HCT116 (cell line): ENCODE data around the gene EGFL6. TPM values are rescaled to one million over a fixed set of nuclear protein-coding genes. Genes with fewer than 3 reads are reported as not detected.

ENCODE experiments used
- ATAC-seq: fragments of 200-7000 bp; cut with Tn5 transposase; 2 replicates; pipeline ENCODE4 v1.9.1; 2020; ENCODE audit warnings: mild to moderate bottlenecking, moderate library complexity
- BruUV-seq: library from RNA; stranded (reverse); fragments of 400-500 nt; replicated peaks from 2 replicates; lab custom pipeline; 2021; lab: Mats Ljungman, UMichigan
- CTCF ChIA-PET: fragments of 300-600 bp; sonication (Branson Sonifier 250); formaldehyde crosslinking; loops from one replicate; lab custom pipeline; 2021; ENCODE audit warnings: antibody characterized with exemption; lab: Charles Lee
- POLR2A ChIA-PET: fragments of 300-600, 350-600 bp; sonication (Branson Sonifier 250); formaldehyde crosslinking; loops from one replicate; lab custom pipeline; 2021; ENCODE audit warnings: antibody characterized with exemption; lab: Charles Lee
- RAD21 ChIA-PET, 2 experiments: fragments of 300-600 bp; sonication (Branson Sonifier 250); formaldehyde crosslinking; loops; one replicate each; lab custom pipeline; 2023; ENCODE audit warnings: low total read pairs in 2 of 2; ENCODE audit not compliant: uncharacterized antibody in 2 of 2, unreplicated experiment in 2 of 2, low non-redundant PET in 1 of 2; lab: Charles Lee
- DNase-seq: peaks from one replicate; pipeline ENCODE4 v3.0.0-alpha.2; 2010; ENCODE audit warnings: low read depth, low spot score
- H2AFZ ChIP-seq: fragments of 200-600 bp; shearing (Covaris generic), sonication (generic); 2 replicates; pipeline ENCODE4 v1.6.1; 2017; ENCODE audit warnings: low read depth, mixed run types, mixed read lengths, antibody characterized with exemption, low read length; ENCODE audit not compliant: poor library complexity, severe bottlenecking
- H3K27ac ChIP-seq: 2 replicates; pipeline ENCODE4 v1.5.1; 2012; ENCODE audit warnings: low read depth, low read length
- H3K27me3 ChIP-seq: fragments of 200-600 bp; sonication (generic); 2 replicates; pipeline ENCODE4 v1.6.1; 2016; ENCODE audit warnings: mixed run types, low read length, mixed read lengths; ENCODE audit not compliant: insufficient read depth
- H3K36me3 ChIP-seq, 2 experiments: fragments of 200-500 bp in 1 of 2; fragments of 200-600 bp in 1 of 2; sonication (Bioruptor generic) in 1 of 2; sonication (generic) in 1 of 2; 2 replicates each; pipeline versions ENCODE4 v1.5.1 to v1.6.1; 2014 to 2016; ENCODE audit warnings: low read length in 2 of 2, inconsistent platforms in 1 of 2, mixed read lengths in 1 of 2, mixed run types in 1 of 2; ENCODE audit not compliant: insufficient read depth in 2 of 2, control insufficient read depth in 1 of 2
- H3K4me1 ChIP-seq, 2 experiments: fragments of 200-600 bp in 1 of 2; sonication (generic) in 1 of 2; 2 replicates each; pipeline versions ENCODE4 v1.5.1 to v1.6.1; 2012 to 2017; ENCODE audit warnings: low read length in 2 of 2, inconsistent platforms in 1 of 2, mild to moderate bottlenecking in 1 of 2, mixed read lengths in 1 of 2, mixed run types in 1 of 2, moderate library complexity in 1 of 2; ENCODE audit not compliant: insufficient read depth in 2 of 2, control insufficient read depth in 1 of 2
- H3K4me2 ChIP-seq: fragments of 200-600 bp; sonication (generic); 2 replicates; pipeline ENCODE4 v1.6.1; 2017; ENCODE audit warnings: mixed run types, low read length, mixed read lengths
- H3K4me3 ChIP-seq, 2 experiments: fragments of 200-600 bp in 1 of 2; sonication (generic) in 1 of 2; replicated peaks in 1 of 2; 2 replicates each; pipeline ENCODE4 v1.5.1; 2011 to 2016; ENCODE audit warnings: low read length in 2 of 2, control low read depth in 1 of 2, low read depth in 1 of 2, mild to moderate bottlenecking in 1 of 2, mixed read lengths in 1 of 2, mixed run types in 1 of 2
- H3K79me2 ChIP-seq: fragments of 200-600 bp; sonication (generic); 2 replicates; pipeline ENCODE4 v1.6.1; 2017; ENCODE audit warnings: mild to moderate bottlenecking, mixed run types, low read length, moderate library complexity, mixed read lengths; ENCODE audit not compliant: insufficient read depth
- H3K9ac ChIP-seq: fragments of 200-600 bp; sonication (generic); 2 replicates; pipeline ENCODE4 v1.6.1; 2016; ENCODE audit warnings: low read length, mixed read lengths
- H3K9me2 ChIP-seq: fragments of 200-600 bp; sonication (generic), shearing (Covaris generic); 2 replicates; pipeline ENCODE4 v1.6.1; 2017; ENCODE audit warnings: mixed run types, mild to moderate bottlenecking, moderate library complexity; ENCODE audit not compliant: insufficient read depth
- H3K9me3 ChIP-seq, 2 experiments: fragments of 200-500 bp in 1 of 2; fragments of 200-600 bp in 1 of 2; sonication (Bioruptor generic) in 1 of 2; sonication (generic) in 1 of 2; 2 replicates each; pipeline ENCODE4 v1.6.1; 2014 to 2017; ENCODE audit warnings: low read length in 2 of 2, mixed read lengths in 2 of 2, inconsistent platforms in 1 of 2, low read depth in 1 of 2, mild to moderate bottlenecking in 1 of 2, mixed run types in 1 of 2, moderate library complexity in 1 of 2; ENCODE audit not compliant: control insufficient read depth in 1 of 2, insufficient read depth in 1 of 2
- H4K20me1 ChIP-seq: fragments of 200-600 bp; sonication (generic), shearing (Covaris generic); 2 replicates; pipeline ENCODE4 v1.6.1; 2017; ENCODE audit warnings: mixed run types, mild to moderate bottlenecking, moderate library complexity; ENCODE audit not compliant: insufficient read depth
- CBX3 ChIP-seq: IDR thresholded peaks from 2 replicates; pipeline ENCODE4 v1.6.1; 2012; ENCODE audit warnings: low read depth
- CEBPB ChIP-seq: IDR thresholded peaks from 2 replicates; pipeline ENCODE4 v1.6.1; 2012; ENCODE audit warnings: low read depth
- EGR1 ChIP-seq: IDR thresholded peaks from 2 replicates; pipeline ENCODE4 v1.6.1; 2012; ENCODE audit warnings: low read depth
- ELF1 ChIP-seq: IDR thresholded peaks from 2 replicates; pipeline ENCODE4 v1.6.1; 2012; ENCODE audit warnings: low read depth, borderline replicate concordance
- EZH2 ChIP-seq: fragments of 200-600 bp; sonication (generic); IDR thresholded peaks from 2 replicates; pipeline ENCODE4 v1.6.1; 2017; ENCODE audit warnings: antibody characterized with exemption, mixed run types
- EZH2phosphoT487 ChIP-seq: fragments of 200-600 bp; IDR thresholded peaks from 2 replicates; pipeline ENCODE4 v1.6.1; 2018; ENCODE audit warnings: antibody characterized with exemption, borderline replicate concordance
- JUND ChIP-seq: IDR thresholded peaks from 2 replicates; pipeline ENCODE4 v1.6.1; 2012
- MAX ChIP-seq: IDR thresholded peaks from 2 replicates; pipeline ENCODE4 v1.6.1; 2012
- POLR2AphosphoS5 ChIP-seq: IDR thresholded peaks from 2 replicates; pipeline ENCODE4 v1.6.1; 2011; ENCODE audit warnings: mild to moderate bottlenecking, low read depth, low read length, moderate library complexity
- RAD21 ChIP-seq: IDR thresholded peaks from 2 replicates; pipeline ENCODE4 v1.6.1; 2012; ENCODE audit warnings: low read depth, mild to moderate bottlenecking
- SIN3A ChIP-seq: IDR thresholded peaks from 2 replicates; pipeline ENCODE4 v1.6.1; 2012; ENCODE audit warnings: low read depth
- SRF ChIP-seq: IDR thresholded peaks from 2 replicates; pipeline ENCODE4 v1.6.1; 2012; ENCODE audit warnings: low read depth
- TCF7L2 ChIP-seq: IDR thresholded peaks from 2 replicates; pipeline ENCODE4 v1.7.0; 2011; ENCODE audit warnings: borderline replicate concordance, inconsistent platforms; ENCODE audit not compliant: insufficient read depth, insufficient read length; ENCODE audit errors: extremely low read depth
- ZBTB33 ChIP-seq: IDR thresholded peaks from 2 replicates; pipeline ENCODE4 v1.6.1; 2011; ENCODE audit warnings: mild to moderate bottlenecking, low read length, moderate library complexity; ENCODE audit not compliant: insufficient replicate concordance; ENCODE audit errors: extremely low read depth
- ZFX ChIP-seq: fragments of 450-650 bp; IDR thresholded peaks from 2 replicates; pipeline ENCODE4 v1.6.1; 2017
- ZNF274 ChIP-seq: fragments of 200-500 bp; sonication (Bioruptor generic); IDR thresholded peaks from 2 replicates; pipeline ENCODE4 v1.6.1; 2014; ENCODE audit warnings: mild to moderate bottlenecking, low read depth, low read length, inconsistent platforms
- intact Hi-C: fragments of 100-400 bp; cut with micrococcal nuclease; formaldehyde crosslinking; loops from 2 replicates; pipeline ENCODE4 v1.10.0; 2022
- total RNA-seq: library from RNA; stranded (reverse); gene quantifications from one replicate; pipeline ENCODE4 v1.2.1, GENCODE V29; 2021; ENCODE audit not compliant: unreplicated experiment
- TF ChIP-seq, protein P1 (sequence below): IDR thresholded peaks from 2 replicates; pipeline ENCODE4 v1.6.1; 2012
- TF ChIP-seq, protein P2 (sequence below), 3 experiments: fragments of 200-600 bp in 1 of 3; sonication (generic) in 1 of 3; IDR thresholded peaks in 2 of 3; conservative IDR thresholded peaks in 1 of 3; 2 replicates each; pipeline ENCODE4 v1.5.1; 2012 to 2017; ENCODE audit warnings: low read depth in 2 of 3, low read length in 2 of 3, antibody characterized with exemption in 1 of 3, borderline replicate concordance in 1 of 3, control low read depth in 1 of 3, mild to moderate bottlenecking in 1 of 3, mixed read lengths in 1 of 3, mixed run types in 1 of 3, moderate library complexity in 1 of 3; ENCODE audit not compliant: insufficient read depth in 1 of 3

The EGFL6 gene
- total RNA-seq, 1 experiment from 2014 or later, result not detected

GRCh38 chrX:13545726-13546125 lies 23.7 kb upstream of the EGFL6 start:
- Histone ChIP-seq H3K27me3 (no peaks in the 10 kb centered on the region), H3K9me3 (no peaks in the 10 kb centered on the region), H3K4me1 (no peaks in the 10 kb centered on the region), H3K36me3 (no peaks in the 10 kb centered on the region), H3K4me3 (no peak overlapping the region), H3K27ac (no peak overlapping the region), H3K9me2 (no peaks in the 10 kb centered on the region), H3K4me2 (no peak overlapping the region), H4K20me1 (no peaks in the 10 kb centered on the region), H2AFZ (no peak overlapping the region)
- BruUV-seq, result no TSS peak
- CTCF ChIA-PET, result no interaction called here
- RAD21 ChIA-PET, result no interaction called here
- intact Hi-C loops, result no loop called here
- POLR2A ChIA-PET, result no interaction called here
- DNase-seq, result no peak
- TF ChIP-seq ZFX (no peak), RAD21 (no peak), POLR2AphosphoS5 (no peak), CBX3 (no peak), CEBPB (no peak), EGR1 (no peak), ZNF274 (no peak), SRF (no peak), EZH2phosphoT487 (no peak), TCF7L2 (no peak)
- TF ChIP-seq, all 23 proteins: peak for 0
- H3K9ac ChIP-seq, result no peak overlapping the region
- H3K79me2 ChIP-seq, result no peaks in the 10 kb centered on the region
- ATAC-seq, result no peak

DNA sequence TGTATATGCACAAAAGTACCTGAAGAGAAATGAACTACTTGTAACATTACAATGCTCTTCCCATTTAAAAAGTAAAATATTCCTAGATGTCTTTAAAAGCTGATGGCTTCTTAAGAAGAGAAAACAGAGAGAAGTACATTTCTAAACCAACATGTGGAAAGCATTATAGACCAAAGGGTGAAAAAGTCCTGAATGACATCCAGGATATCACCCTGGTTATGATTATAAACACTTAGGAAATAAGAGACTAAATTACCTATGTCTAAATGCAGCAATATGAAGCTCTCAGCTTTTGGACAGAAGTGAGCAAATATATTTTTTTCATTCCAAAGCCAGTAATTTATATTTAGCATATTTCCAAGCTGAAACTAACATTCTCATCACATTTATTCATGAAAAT lies 21.7 kb upstream of the EGFL6 start:
- POLR2A ChIA-PET, result no interaction called here
- no peak for TF ChIP-seq ZFX
- no peak for TF ChIP-seq CEBPB
- TF ChIP-seq MAX, result no peak
- TF ChIP-seq EGR1, result no peak
- no peak for TF ChIP-seq SIN3A
- TF ChIP-seq JUND, result no peak
- TF ChIP-seq, protein P1, sequence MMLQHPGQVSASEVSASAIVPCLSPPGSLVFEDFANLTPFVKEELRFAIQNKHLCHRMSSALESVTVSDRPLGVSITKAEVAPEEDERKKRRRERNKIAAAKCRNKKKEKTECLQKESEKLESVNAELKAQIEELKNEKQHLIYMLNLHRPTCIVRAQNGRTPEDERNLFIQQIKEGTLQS, result no peak
- no peak for TF ChIP-seq ELF1
- TF ChIP-seq CBX3, result no peak
- TF ChIP-seq TCF7L2, result no peak
- no peak for TF ChIP-seq ZNF274
- TF ChIP-seq EZH2, result no peak
- TF ChIP-seq, protein P2, sequence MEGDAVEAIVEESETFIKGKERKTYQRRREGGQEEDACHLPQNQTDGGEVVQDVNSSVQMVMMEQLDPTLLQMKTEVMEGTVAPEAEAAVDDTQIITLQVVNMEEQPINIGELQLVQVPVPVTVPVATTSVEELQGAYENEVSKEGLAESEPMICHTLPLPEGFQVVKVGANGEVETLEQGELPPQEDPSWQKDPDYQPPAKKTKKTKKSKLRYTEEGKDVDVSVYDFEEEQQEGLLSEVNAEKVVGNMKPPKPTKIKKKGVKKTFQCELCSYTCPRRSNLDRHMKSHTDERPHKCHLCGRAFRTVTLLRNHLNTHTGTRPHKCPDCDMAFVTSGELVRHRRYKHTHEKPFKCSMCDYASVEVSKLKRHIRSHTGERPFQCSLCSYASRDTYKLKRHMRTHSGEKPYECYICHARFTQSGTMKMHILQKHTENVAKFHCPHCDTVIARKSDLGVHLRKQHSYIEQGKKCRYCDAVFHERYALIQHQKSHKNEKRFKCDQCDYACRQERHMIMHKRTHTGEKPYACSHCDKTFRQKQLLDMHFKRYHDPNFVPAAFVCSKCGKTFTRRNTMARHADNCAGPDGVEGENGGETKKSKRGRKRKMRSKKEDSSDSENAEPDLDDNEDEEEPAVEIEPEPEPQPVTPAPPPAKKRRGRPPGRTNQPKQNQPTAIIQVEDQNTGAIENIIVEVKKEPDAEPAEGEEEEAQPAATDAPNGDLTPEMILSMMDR (IDR thresholded peaks at IDR 0.05 in 2 of 3, conservative IDR thresholded peaks at IDR 0.05 in 1 of 3; ENCODE audit: borderline replicate concordance in 1 of 3, insufficient read depth in 1 of 3, low read depth in 2 of 3, low read length in 2 of 3), result no peak
- TF ChIP-seq EZH2phosphoT487, result no peak
- TF ChIP-seq ZBTB33, result no peak
- no peak for TF ChIP-seq RAD21

More for the DNA sequence above, 21.7 kb upstream of the EGFL6 start:
- Histone ChIP-seq H3K9me3 (no peaks in the 10 kb centered on the region), H3K4me1 (no peaks in the 10 kb centered on the region), H3K27me3 (no peaks in the 10 kb centered on the region), H2AFZ (no peak overlapping the region), H3K79me2 (no peaks in the 10 kb centered on the region), H3K9me2 (no peaks in the 10 kb centered on the region), H3K4me2 (no peak overlapping the region), H3K9ac (no peak overlapping the region), H4K20me1 (no peaks in the 10 kb centered on the region), H3K4me3 (no peak overlapping the region), H3K27ac (no peak overlapping the region), H3K36me3 (no peaks in the 10 kb centered on the region)
- CTCF ChIA-PET, result no interaction called here
- no peak for ATAC-seq
- no TSS peak for BruUV-seq
- RAD21 ChIA-PET, result no interaction called here
- intact Hi-C loops, result no loop called here
- DNase-seq, result no peak
